Measurements from ENCODE around the gene ABLIM3. TPM values are rescaled to one million over a fixed set of nuclear protein-coding genes. Genes with fewer than 3 reads are reported as not detected.

The ABLIM3 gene
- polyA plus RNA-seq, 1 of the 3 experiments (the other 2 are of a cell fraction), result 5.9 TPM

- H3K4me3 ChIP-seq (ENCODE audit: low read depth in 2 of 2, low read length in 1 of 2), result peak overlapping the region; percentile 69 to 87
- H3K27me3 ChIP-seq (ENCODE audit: insufficient read depth), result no peaks in the 10 kb centered on the region
- ChIA-PET POLR2A (no interaction called here), CTCF (interaction anchor here (0.6 to 2.6 kb wide), 39 partner anchors 8 to 836 kb away, joined by 3 to 26 read pairs (median 5); no protein-coding TSS in a partner anchor)
- WGBS (ENCODE audit: low lambda C conversion rate), result 81% methylated on average over 19 of the region's 20 CpGs
- TF ChIP-seq PBX3 (IDR thresholded peaks at IDR 0.05) (no peak), RAD21 (IDR thresholded peaks at IDR 0.05; ENCODE audit: low read length) (no peak), USF2 (IDR thresholded peaks at IDR 0.05; ENCODE audit: borderline replicate concordance, low read depth, low read length) (no peak), MEF2A (IDR thresholded peaks at IDR 0.05; ENCODE audit: borderline replicate concordance, low read depth) (no peak), TAF1 (IDR thresholded peaks at IDR 0.05; ENCODE audit: borderline replicate concordance, low read depth, low read length) (no peak), POLR2AphosphoS5 (IDR thresholded peaks at IDR 0.05; ENCODE audit: low read depth, low read length) (no peak), FOXJ3 (CRISPR knock-in tag; IDR thresholded peaks at IDR 0.05) (no peak), CHD2 (IDR thresholded peaks at IDR 0.05; ENCODE audit: low read length, partially characterized antibody) (no peak), NRF1 (IDR thresholded peaks at IDR 0.05; ENCODE audit: low read depth, low read length) (no peak)
- H3K79me2 ChIP-seq (ENCODE audit: insufficient read depth), result peaks cover 29% of the 10 kb centered on the region
- H4K20me1 ChIP-seq (ENCODE audit: insufficient read depth), result no peaks in the 10 kb centered on the region
- peaks cover 11% of the 10 kb centered on the region for H3F3A ChIP-seq (replicated peaks; ENCODE audit: insufficient read depth)
- peaks cover 0 to 4% of the 10 kb centered on the region in 2 experiments for H3K36me3 ChIP-seq (replicated peaks in 1 of 2; ENCODE audit: control insufficient read depth in 1 of 2, insufficient read depth in 2 of 2, low read length in 1 of 2)
- H3K9ac ChIP-seq, result peak overlapping the region; percentile 78
- peak; percentile 48 for DNase-seq
- peaks cover 2 to 13% of the 10 kb centered on the region in 2 experiments; a peak in 3 of 4 replicates for H3K4me1 ChIP-seq (ENCODE audit: control insufficient read depth in 1 of 2, insufficient read depth in 2 of 2, low read depth in 1 of 2, low read length in 1 of 2)
- peak overlapping the region in 1 of 2 experiments; percentile 64; a peak in 2 of 4 replicates for H3K27ac ChIP-seq (ENCODE audit: low read depth in 2 of 2, low read length in 1 of 2)
- H3K9me3 ChIP-seq, result peaks cover 3% of the 10 kb centered on the region; the same call in 1 of the 2 replicates
- peak overlapping the region; percentile 96 for H2AFZ ChIP-seq (ENCODE audit: low read depth)
- H3K4me2 ChIP-seq, result peak overlapping the region; percentile 87
- no peaks in the 10 kb centered on the region for H3K9me2 ChIP-seq
Observed at GRCh38 chr5:149141957-149142851, 911 bp downstream of the ABLIM3 start.

- H3K9me2 ChIP-seq, result no peaks in the 10 kb centered on the region
- no peaks in the 10 kb centered on the region for H4K20me1 ChIP-seq (ENCODE audit: insufficient read depth)
- H3K4me1 ChIP-seq (ENCODE audit: control insufficient read depth in 1 of 2, insufficient read depth in 2 of 2, low read depth in 1 of 2, low read length in 1 of 2), result peaks cover 2 to 13% of the 10 kb centered on the region in 2 experiments; a peak in 3 of 4 replicates
- POLR2A ChIA-PET, result interaction anchor here (0.6 kb wide), 1 partner anchor 395 kb away, joined by 4 read pairs; no protein-coding TSS in a partner anchor
- H3K79me2 ChIP-seq (ENCODE audit: insufficient read depth), result peaks cover 30% of the 10 kb centered on the region
- no peaks in the 10 kb centered on the region for H3K27me3 ChIP-seq (ENCODE audit: insufficient read depth)
- 29% methylated on average over 2 of the region's 2 CpGs for WGBS (ENCODE audit: low lambda C conversion rate)
- DNase-seq, result no peak
- CTCF ChIA-PET, result interaction anchor here (1.4 to 2.1 kb wide), 2 partner anchors 32 to 122 kb away, joined by 3 to 5 read pairs; no protein-coding TSS in a partner anchor
- peak overlapping the region in 1 of 2 experiments; percentile 64; a peak in 3 of 4 replicates for H3K27ac ChIP-seq (ENCODE audit: low read depth in 2 of 2, low read length in 1 of 2)
- peak overlapping the region in 1 of 2 experiments; percentile 28; a peak in 1 of 4 replicates for H3K4me3 ChIP-seq (ENCODE audit: low read depth in 2 of 2, low read length in 1 of 2)
- H3K4me2 ChIP-seq, result peak overlapping the region; percentile 87
- peaks cover 3% of the 10 kb centered on the region; the same call in 1 of the 2 replicates for H3K9me3 ChIP-seq
- H3F3A ChIP-seq (replicated peaks; ENCODE audit: insufficient read depth), result peaks cover 11% of the 10 kb centered on the region
- H3K9ac ChIP-seq, result peak overlapping the region; percentile 25; the same call in 1 of the 2 replicates
- peaks cover 0 to 4% of the 10 kb centered on the region in 2 experiments for H3K36me3 ChIP-seq (replicated peaks in 1 of 2; ENCODE audit: control insufficient read depth in 1 of 2, insufficient read depth in 2 of 2, low read length in 1 of 2)
- 0 out of 2 replicates have a peak overlapping the region, but pooled peaks have one; percentile 58 for H2AFZ ChIP-seq (ENCODE audit: low read depth)
- no peak for TF ChIP-seq USF1 (IDR thresholded peaks at IDR 0.05; ENCODE audit: borderline replicate concordance, low read depth)
- no peak for TF ChIP-seq GABPA (IDR thresholded peaks at IDR 0.05; ENCODE audit: low read depth)
- TF ChIP-seq IRF3 (IDR thresholded peaks at IDR 0.05; ENCODE audit: low read depth, low read length), result no peak
- TF ChIP-seq NFIC (IDR thresholded peaks at IDR 0.05; ENCODE audit: borderline replicate concordance), result 0 out of 2 replicates have a peak, but pooled peaks have one; percentile 51
- no peak for TF ChIP-seq YY1 (IDR thresholded peaks at IDR 0.05; ENCODE audit: low read depth)
- TF ChIP-seq REST (IDR thresholded peaks at IDR 0.05; ENCODE audit: low read depth, low read length), result no peak
- TF ChIP-seq FOSL2 (IDR thresholded peaks at IDR 0.05; ENCODE audit: borderline replicate concordance, low read depth), result no peak
- TF ChIP-seq TCF12 (IDR thresholded peaks at IDR 0.05), result 0 out of 2 replicates have a peak, but pooled peaks have one; percentile 7
- no peak for TF ChIP-seq SMC3 (IDR thresholded peaks at IDR 0.05; ENCODE audit: low read depth, low read length)
- peak; percentile 47 for TF ChIP-seq JUND (IDR thresholded peaks at IDR 0.05)
Observed at GRCh38 chr5:149143470-149143869, 2.2 kb downstream of the ABLIM3 start.
